OCI-LY1 (cell line): ENCODE data around the gene TMEM132A.

Experiments used
- H2AFZ ChIP-seq: fragments of 200-600 bp; sonication (generic), shearing (Covaris generic); 2 replicates; pipeline ENCODE4 v1.6.0; 2014; ENCODE audit warnings: antibody characterized with exemption, mild to moderate bottlenecking, low read length
- H3F3A ChIP-seq: fragments of 200-600 bp; sonication (generic), shearing (Covaris generic); 2 replicates; pipeline ENCODE4 v1.6.0; 2014; ENCODE audit warnings: mild to moderate bottlenecking, antibody characterized with exemption, low read length, moderate library complexity; ENCODE audit not compliant: insufficient read depth
- H3K27ac ChIP-seq: fragments of 200-600 bp; sonication (generic); 2 replicates; pipeline ENCODE4 v1.5.1; 2014; ENCODE audit warnings: low read length, mixed run types, mild to moderate bottlenecking, low read depth; ENCODE audit not compliant: poor library complexity, severe bottlenecking
- H3K27me3 ChIP-seq: fragments of 200-600 bp; sonication (generic); 2 replicates; pipeline ENCODE4 v1.6.0; 2014; ENCODE audit warnings: antibody characterized with exemption, mild to moderate bottlenecking, low read length, moderate library complexity; ENCODE audit not compliant: insufficient read depth
- H3K36me3 ChIP-seq: fragments of 200-600 bp; sonication (generic); 2 replicates; pipeline ENCODE4 v1.6.1; 2014; ENCODE audit warnings: mild to moderate bottlenecking, antibody characterized with exemption, low read length, moderate library complexity, mixed read lengths; ENCODE audit not compliant: insufficient read depth
- H3K4me1 ChIP-seq: fragments of 200-600 bp; sonication (generic); 2 replicates; pipeline ENCODE4 v1.5.1; 2014; ENCODE audit warnings: mild to moderate bottlenecking, low read length, moderate library complexity; ENCODE audit not compliant: insufficient read depth, severe bottlenecking
- H3K4me2 ChIP-seq: fragments of 200-600 bp; sonication (generic), shearing (Covaris generic); 2 replicates; pipeline ENCODE4 v1.6.1; 2014; ENCODE audit warnings: low read length
- H3K4me3 ChIP-seq: fragments of 200-600 bp; sonication (generic); 2 replicates; pipeline ENCODE4 v1.5.1; 2014; ENCODE audit warnings: low read length, low read depth, mild to moderate bottlenecking, mixed read lengths; ENCODE audit not compliant: poor library complexity, severe bottlenecking
- H3K79me2 ChIP-seq: fragments of 200-600 bp; shearing (Covaris generic); 2 replicates; pipeline ENCODE4 v1.6.1; 2016; ENCODE audit warnings: mixed run types, low read length, mixed read lengths; ENCODE audit not compliant: insufficient read depth
- H3K9ac ChIP-seq: fragments of 200-600 bp; sonication (generic), shearing (Covaris generic); 2 replicates; pipeline ENCODE4 v1.6.1; 2014; ENCODE audit warnings: mild to moderate bottlenecking, low read length, mixed read lengths
- H3K9me2 ChIP-seq: fragments of 200-600 bp; sonication (generic), shearing (Covaris generic); 2 replicates; pipeline ENCODE4 v1.6.1; 2014; ENCODE audit warnings: low read depth, mild to moderate bottlenecking, low read length, mixed read lengths
- H3K9me3 ChIP-seq: fragments of 200-600 bp; shearing (Covaris generic); 2 replicates; pipeline ENCODE4 v1.6.1; 2014; ENCODE audit warnings: low read length, mixed read lengths
- H4K20me1 ChIP-seq: fragments of 200-600 bp; sonication (generic), shearing (Covaris generic); 2 replicates; pipeline ENCODE4 v1.6.0; 2016; ENCODE audit warnings: mild to moderate bottlenecking, low read length; ENCODE audit not compliant: insufficient read depth
- EZH2 ChIP-seq: fragments of 200-600 bp; sonication (generic), shearing (Covaris generic); IDR thresholded peaks from 2 replicates; pipeline ENCODE4 v1.8.0; 2017; ENCODE audit warnings: borderline replicate concordance, mixed run types, mild to moderate bottlenecking, antibody characterized with exemption, low read length, moderate library complexity, mixed read lengths
- TF ChIP-seq, protein P1 (sequence below): fragments of 200-600 bp; sonication (generic), shearing (Covaris generic); IDR thresholded peaks from 2 replicates; pipeline ENCODE4 v1.5.1; 2017; ENCODE audit warnings: mild to moderate bottlenecking, antibody characterized with exemption, low read length, moderate library complexity, mixed read lengths

The TMEM132A gene

DNA sequence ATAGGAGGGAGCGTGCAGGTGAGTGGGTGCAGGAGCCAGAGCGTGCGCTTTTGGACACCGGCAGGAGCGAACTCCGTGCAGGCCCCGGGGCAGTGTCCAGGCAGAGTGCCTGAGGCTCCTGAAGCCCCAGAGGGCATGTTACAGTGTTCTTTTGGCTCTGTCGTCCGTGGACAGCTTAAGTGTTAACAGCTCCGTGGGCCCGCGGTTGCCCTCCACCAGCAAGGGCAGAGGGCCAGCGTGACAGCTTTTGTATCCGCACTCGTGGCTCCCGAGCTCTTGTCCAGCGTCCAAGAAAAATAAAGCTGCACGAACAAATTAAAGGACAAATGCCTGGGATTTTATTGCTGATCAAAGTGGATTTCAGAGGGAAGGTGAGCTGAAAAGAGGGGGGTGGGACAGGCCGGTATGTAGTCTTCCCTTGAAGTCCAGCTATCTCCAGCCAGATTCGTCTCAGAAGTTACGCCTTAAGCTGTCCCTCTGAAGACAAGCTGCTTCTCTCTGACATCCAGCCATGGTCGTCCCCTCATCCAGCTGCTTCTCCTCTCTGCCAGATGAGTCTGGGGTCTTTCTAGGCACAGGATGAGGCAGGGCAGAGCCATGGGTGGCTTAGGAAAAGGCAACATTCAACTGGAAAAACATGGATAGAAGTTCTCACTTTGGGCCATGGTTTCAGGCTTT is 11.3 kb upstream of the TMEM132A start:
- 0 out of 2 replicates have a peak, but pooled peaks cover 3% of the 10 kb centered on the region for H3F3A ChIP-seq

DNA sequence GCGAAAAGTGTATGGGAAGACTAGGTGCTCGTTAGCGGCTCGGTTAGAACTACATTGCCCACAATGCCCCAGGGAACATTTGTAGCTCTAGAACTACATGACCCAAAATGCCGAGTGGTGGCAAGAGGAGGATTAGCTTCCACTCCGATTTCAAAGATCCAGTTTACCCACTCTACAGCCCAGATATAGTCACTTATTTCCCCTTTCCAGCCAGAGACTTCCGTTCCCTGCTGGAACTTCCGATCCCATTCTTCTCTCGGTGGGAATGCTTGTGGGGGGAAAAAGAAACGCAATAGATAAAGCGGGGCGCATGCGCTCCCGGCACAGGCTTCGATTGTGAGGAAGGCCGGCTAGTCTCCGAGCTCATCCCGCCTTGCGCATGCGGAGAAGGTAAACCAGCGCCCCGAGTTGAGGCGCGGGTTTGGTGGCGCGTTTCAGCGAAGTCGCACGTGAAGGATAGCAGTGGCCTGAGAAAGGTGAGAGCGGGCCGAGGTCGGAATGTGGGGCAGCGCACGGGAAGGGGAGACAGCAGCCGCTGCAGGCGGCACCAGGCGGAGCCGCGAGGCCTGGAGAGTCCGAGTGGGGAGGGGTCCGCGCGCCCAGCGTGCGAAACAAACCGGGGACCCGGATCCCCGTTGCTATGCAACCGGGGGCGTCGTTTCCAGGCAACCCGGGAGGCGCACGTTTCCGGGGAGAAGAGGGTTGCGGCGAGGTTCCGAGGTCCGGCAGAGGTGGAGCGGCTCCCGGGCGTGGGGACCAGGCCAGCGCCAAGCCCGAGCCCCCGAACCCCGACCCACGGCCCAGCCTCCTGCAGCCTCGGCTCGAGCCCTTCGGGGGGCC is 10.2 kb upstream of the TMEM132A start, which contains the start of gene TMEM109:
Gene TMEM109 (plus strand): TSS at position 366 of the 840 bp plus-strand sequence. CDS start 5,536 bp downstream, outside the sequence.
- no peaks in the 10 kb centered on the region for H3K9me2 ChIP-seq
- H3K4me2 ChIP-seq, result peak within 1 kb of the TSS; percentile 97
- peaks cover 13% of the 10 kb centered on the region; the same call in 1 of the 2 replicates for H3K79me2 ChIP-seq
- H2AFZ ChIP-seq, result peak within 1 kb of the TSS; percentile 96
- H4K20me1 ChIP-seq, result no peaks in the 10 kb centered on the region
- peak within 1 kb of the TSS; percentile 73 for H3K4me3 ChIP-seq
- no peaks in the 10 kb centered on the region for H3K9me3 ChIP-seq
- TF ChIP-seq, protein P1, sequence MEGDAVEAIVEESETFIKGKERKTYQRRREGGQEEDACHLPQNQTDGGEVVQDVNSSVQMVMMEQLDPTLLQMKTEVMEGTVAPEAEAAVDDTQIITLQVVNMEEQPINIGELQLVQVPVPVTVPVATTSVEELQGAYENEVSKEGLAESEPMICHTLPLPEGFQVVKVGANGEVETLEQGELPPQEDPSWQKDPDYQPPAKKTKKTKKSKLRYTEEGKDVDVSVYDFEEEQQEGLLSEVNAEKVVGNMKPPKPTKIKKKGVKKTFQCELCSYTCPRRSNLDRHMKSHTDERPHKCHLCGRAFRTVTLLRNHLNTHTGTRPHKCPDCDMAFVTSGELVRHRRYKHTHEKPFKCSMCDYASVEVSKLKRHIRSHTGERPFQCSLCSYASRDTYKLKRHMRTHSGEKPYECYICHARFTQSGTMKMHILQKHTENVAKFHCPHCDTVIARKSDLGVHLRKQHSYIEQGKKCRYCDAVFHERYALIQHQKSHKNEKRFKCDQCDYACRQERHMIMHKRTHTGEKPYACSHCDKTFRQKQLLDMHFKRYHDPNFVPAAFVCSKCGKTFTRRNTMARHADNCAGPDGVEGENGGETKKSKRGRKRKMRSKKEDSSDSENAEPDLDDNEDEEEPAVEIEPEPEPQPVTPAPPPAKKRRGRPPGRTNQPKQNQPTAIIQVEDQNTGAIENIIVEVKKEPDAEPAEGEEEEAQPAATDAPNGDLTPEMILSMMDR, result no peak
- TF ChIP-seq EZH2, result no peak
- peaks cover 45% of the 10 kb centered on the region for H3K4me1 ChIP-seq
- 0 out of 2 replicates have a peak, but pooled peaks cover 3% of the 10 kb centered on the region for H3F3A ChIP-seq
- H3K27ac ChIP-seq, result peak within 1 kb of the TSS; percentile 76
- peaks cover 12% of the 10 kb centered on the region for H3K36me3 ChIP-seq
- H3K9ac ChIP-seq, result peak within 1 kb of the TSS; percentile 72
- no peaks in the 10 kb centered on the region for H3K27me3 ChIP-seq

More for the DNA sequence above, 11.3 kb upstream of the TMEM132A start:
- H3K9me2 ChIP-seq, result no peaks in the 10 kb centered on the region
- peak overlapping the region; percentile 76 for H3K27ac ChIP-seq
- peak overlapping the region; percentile 96 for H2AFZ ChIP-seq
- no peaks in the 10 kb centered on the region for H3K9me3 ChIP-seq
- no peaks in the 10 kb centered on the region for H4K20me1 ChIP-seq
- H3K9ac ChIP-seq, result peak overlapping the region; percentile 72
- H3K79me2 ChIP-seq, result peaks cover 13% of the 10 kb centered on the region; the same call in 1 of the 2 replicates
- H3K4me3 ChIP-seq, result peak overlapping the region; percentile 73
- H3K4me2 ChIP-seq, result peak overlapping the region; percentile 97
- H3K4me1 ChIP-seq, result peaks cover 41% of the 10 kb centered on the region
- peaks cover 11% of the 10 kb centered on the region for H3K36me3 ChIP-seq
- H3K27me3 ChIP-seq, result no peaks in the 10 kb centered on the region
- no peak for TF ChIP-seq EZH2
- TF ChIP-seq, protein P1, result no peak

- H3K79me2 ChIP-seq, result peaks cover 13% of the 10 kb centered on the region; the same call in 1 of the 2 replicates
- H2AFZ ChIP-seq, result no peak overlapping the region
- H3K27me3 ChIP-seq, result no peaks in the 10 kb centered on the region
- H3F3A ChIP-seq, result 0 out of 2 replicates have a peak, but pooled peaks cover 3% of the 10 kb centered on the region
- no peaks in the 10 kb centered on the region for H4K20me1 ChIP-seq
- H3K9ac ChIP-seq, result peak overlapping the region; percentile 72
- peak overlapping the region; percentile 97 for H3K4me2 ChIP-seq
- TF ChIP-seq EZH2, result no peak
- TF ChIP-seq, protein P1, result no peak
- no peaks in the 10 kb centered on the region for H3K9me3 ChIP-seq
- H3K27ac ChIP-seq, result peak overlapping the region; percentile 76
- H3K9me2 ChIP-seq, result no peaks in the 10 kb centered on the region
- peaks cover 48% of the 10 kb centered on the region for H3K4me1 ChIP-seq
- peaks cover 19% of the 10 kb centered on the region for H3K36me3 ChIP-seq
- peak overlapping the region; percentile 73 for H3K4me3 ChIP-seq
Observed at GRCh38 chr11:60914633-60915247, 9.5 kb upstream of the TMEM132A start.
